NCI-H510A treated with DMSO at 0.1 percent for 48 hours (cell line): Measurements from ENCODE around the gene FNDC7.
"Not testable (repeated sequence)": the region's sequence is repeated elsewhere in the genome, so short reads cannot be mapped to it uniquely, and the experiment has no call there.

Source experiments
- DNase-seq: peaks from one replicate; lab custom pipeline; 2025; lab: John Stamatoyannopoulos, UW

FNDC7 gene

GRCh38 chr1:108712606-108713150, at the start of gene FNDC7:
Gene FNDC7 (plus strand): TSS chr1:108712908. CDS start chr1:108712934, 26 bp downstream.
- no peak for DNase-seq

- DNase-seq = no peak
Measured at GRCh38 chr1:108663074-108663473, 49.6 kb upstream of the FNDC7 start.

- DNase-seq = no peak
Measured at GRCh38 chr1:108664481-108664880, 48.2 kb upstream of the FNDC7 start.

GRCh38 chr1:108665067-108665466, 47.6 kb upstream of the FNDC7 start:
- DNase-seq = no peak

GRCh38 chr1:108665771-108666170, 46.9 kb upstream of the FNDC7 start:
- DNase-seq = no peak

- DNase-seq = not testable (repeated sequence)
Measured at GRCh38 chr1:108667422-108667821, 45.3 kb upstream of the FNDC7 start.

GRCh38 chr1:108668777-108669176, 43.9 kb upstream of the FNDC7 start:
- no peak for DNase-seq

GRCh38 chr1:108669679-108670078, 43.0 kb upstream of the FNDC7 start:
- no peak for DNase-seq

GRCh38 chr1:108670131-108670773, 42.5 kb upstream of the FNDC7 start:
- no peak for DNase-seq

- no peak for DNase-seq
Measured at GRCh38 chr1:108671143-108671542, 41.6 kb upstream of the FNDC7 start.

- DNase-seq = no peak
Measured at GRCh38 chr1:108678706-108679105, 34.0 kb upstream of the FNDC7 start.

- no peak for DNase-seq
Measured at GRCh38 chr1:108679586-108680213, 33.0 kb upstream of the FNDC7 start.

GRCh38 chr1:108681701-108682100, 31.0 kb upstream of the FNDC7 start:
- DNase-seq = not testable (repeated sequence)

GRCh38 chr1:108685529-108685928, 27.2 kb upstream of the FNDC7 start:
- no peak for DNase-seq

GRCh38 chr1:108686614-108687313, 25.9 kb upstream of the FNDC7 start:
- no peak for DNase-seq

GRCh38 chr1:108691128-108691941, 21.4 kb upstream of the FNDC7 start:
- DNase-seq = no peak

GRCh38 chr1:108691942-108692723, 20.6 kb upstream of the FNDC7 start, which contains the start of gene PRPF38B:
Gene PRPF38B (plus strand): TSS chr1:108692310. CDS start chr1:108692592, 282 bp downstream.
- peak; percentile 83 for DNase-seq

- DNase-seq = peak; percentile 55
Measured at GRCh38 chr1:108692724-108693655, 19.7 kb upstream of the FNDC7 start.

- no peak for DNase-seq
Measured at GRCh38 chr1:108695535-108695934, 17.2 kb upstream of the FNDC7 start.
